ENCODE measurements around the gene CTIF.

DNA sequence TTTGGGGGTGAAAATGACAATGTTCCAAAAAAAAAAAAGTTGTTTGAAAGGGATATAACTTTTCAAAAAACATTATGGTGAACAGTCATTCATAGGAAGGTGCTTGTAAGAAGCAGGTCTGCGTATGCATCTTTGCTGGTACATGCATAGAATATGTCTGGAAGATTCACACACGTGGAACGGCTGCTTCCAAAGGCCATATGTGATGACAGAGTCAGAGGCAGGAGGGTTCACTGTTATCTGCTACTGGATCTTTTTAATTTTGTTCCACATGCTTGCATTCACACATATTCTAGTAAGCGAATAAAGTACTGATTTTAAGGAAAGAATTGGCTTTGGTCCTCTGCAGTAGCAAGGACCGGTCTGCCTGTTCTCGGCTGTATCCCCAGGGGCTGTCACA, 218.5 kb downstream of the CTIF start:
- TF ChIP-seq, protein P1, sequence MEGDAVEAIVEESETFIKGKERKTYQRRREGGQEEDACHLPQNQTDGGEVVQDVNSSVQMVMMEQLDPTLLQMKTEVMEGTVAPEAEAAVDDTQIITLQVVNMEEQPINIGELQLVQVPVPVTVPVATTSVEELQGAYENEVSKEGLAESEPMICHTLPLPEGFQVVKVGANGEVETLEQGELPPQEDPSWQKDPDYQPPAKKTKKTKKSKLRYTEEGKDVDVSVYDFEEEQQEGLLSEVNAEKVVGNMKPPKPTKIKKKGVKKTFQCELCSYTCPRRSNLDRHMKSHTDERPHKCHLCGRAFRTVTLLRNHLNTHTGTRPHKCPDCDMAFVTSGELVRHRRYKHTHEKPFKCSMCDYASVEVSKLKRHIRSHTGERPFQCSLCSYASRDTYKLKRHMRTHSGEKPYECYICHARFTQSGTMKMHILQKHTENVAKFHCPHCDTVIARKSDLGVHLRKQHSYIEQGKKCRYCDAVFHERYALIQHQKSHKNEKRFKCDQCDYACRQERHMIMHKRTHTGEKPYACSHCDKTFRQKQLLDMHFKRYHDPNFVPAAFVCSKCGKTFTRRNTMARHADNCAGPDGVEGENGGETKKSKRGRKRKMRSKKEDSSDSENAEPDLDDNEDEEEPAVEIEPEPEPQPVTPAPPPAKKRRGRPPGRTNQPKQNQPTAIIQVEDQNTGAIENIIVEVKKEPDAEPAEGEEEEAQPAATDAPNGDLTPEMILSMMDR (IDR thresholded peaks at IDR 0.05 in 8 of 11, conservative IDR thresholded peaks at IDR 0.05 in 3 of 11), result no peak
- no peak for TF ChIP-seq POLR2AphosphoS5 (IDR thresholded peaks at IDR 0.05)
